Spleen (tissue), 11 donors: Measurements from ENCODE around the gene KCNAB2. TPM values are rescaled to one million over a fixed set of nuclear protein-coding genes. Genes with fewer than 3 reads are reported as not detected.

ENCODE experiments used
- DNase-seq: peaks from one replicate; pipeline ENCODE4 v3.0.0-alpha.2; 2020
- H3K27ac ChIP-seq, 8 donors: fragments of 200-600 bp; sonication (generic) in 7 of 8; 1 replicate in 4 of 8; 2 replicates in 4 of 8; pipeline versions ENCODE4 v1.5.0 to v1.8.0; 2016 to 2021; ENCODE audit warnings: inconsistent platforms in 4 of 8, mild to moderate bottlenecking in 4 of 8, moderate library complexity in 1 of 8
- H3K27me3 ChIP-seq, 7 donors: fragments of 200-600 bp; sonication (generic) in 6 of 7; replicated peaks in 1 of 7; 1 replicate in 4 of 7; 2 replicates in 3 of 7; pipeline versions ENCODE4 v1.5.0 to v1.8.0; 2016 to 2021; ENCODE audit warnings: inconsistent platforms in 3 of 7, mild to moderate bottlenecking in 1 of 7
- H3K36me3 ChIP-seq, 6 donors: fragments of 200-600 bp; sonication (generic) in 5 of 6; 1 replicate in 4 of 6; 2 replicates in 2 of 6; pipeline versions ENCODE4 v1.5.0 to v1.8.0; 2016 to 2021; ENCODE audit warnings: inconsistent platforms in 2 of 6
- H3K4me1 ChIP-seq, 6 donors: fragments of 200-600 bp; sonication (generic) in 5 of 6; 1 replicate in 3 of 6; 2 replicates in 3 of 6; pipeline versions ENCODE4 v1.5.0 to v1.8.0; 2016 to 2021; ENCODE audit warnings: inconsistent platforms in 3 of 6
- H3K4me3 ChIP-seq, 8 donors: fragments of 200-600 bp; sonication (generic) in 7 of 8; 1 replicate in 4 of 8; 2 replicates in 4 of 8; pipeline versions ENCODE4 v1.5.0 to v1.8.0; 2016 to 2021; ENCODE audit warnings: inconsistent platforms in 4 of 8, mild to moderate bottlenecking in 4 of 8, moderate library complexity in 2 of 8
- H3K9me3 ChIP-seq, 8 donors: fragments of 200-600 bp; sonication (generic) in 7 of 8; 1 replicate in 4 of 8; 2 replicates in 4 of 8; pipeline versions ENCODE4 v1.5.0 to v1.8.0; 2016 to 2021; ENCODE audit warnings: inconsistent platforms in 4 of 8
- CTCF ChIP-seq, 11 experiments: fragments of 200-600 bp in 7 of 11; fragments of 450-650 bp in 4 of 11; sonication (generic) in 4 of 11; IDR thresholded peaks in 8 of 11; conservative IDR thresholded peaks in 3 of 11; 1 replicate in 7 of 11; 2 replicates in 4 of 11; pipeline versions ENCODE4 v1.4.0 to v1.8.0; 2016 to 2021; ENCODE audit warnings: antibody characterized with exemption in 11 of 11, inconsistent platforms in 4 of 11, mild to moderate bottlenecking in 1 of 11
- POLR2A ChIP-seq, 3 donors: fragments of 450-650 bp; IDR thresholded peaks; one replicate each; pipeline ENCODE4 v1.5.1; 2017; ENCODE audit warnings: antibody characterized with exemption in 3 of 3, mild to moderate bottlenecking in 1 of 3
- POLR2AphosphoS5 ChIP-seq, 3 donors: sonication (generic); formaldehyde crosslinking; IDR thresholded peaks; one replicate each; pipeline ENCODE4 v1.5.1; 2017; ENCODE audit warnings: antibody characterized with exemption in 3 of 3
- whole genome bisulfite sequencing, 5 donors: extraction: QIAGEN DNeasy Blood & Tissue Kit in 3 of 5; methylation state at CpG; one replicate each; pipeline versions ENCODE4 v1.1.5 to v1.1.7; 2013 to 2018; 5-methylcytosine and 5-hydroxymethylcytosine counted together
- intact Hi-C: fragments of 100-400 bp; cut with DNase I; formaldehyde crosslinking; loops from one replicate; pipeline ENCODE4 v1.15.0; 2023; ENCODE audit warnings: low total_unique reads
- polyA plus RNA-seq, 3 donors: library from polyadenylated mRNA; stranded (reverse); fragments of 200-250 nt; gene quantifications; one replicate each; pipeline ENCODE4 v1.2.1, GENCODE V29; 2013
- total RNA-seq, 7 donors: library from RNA; depleted of rRNA in 3 of 7; stranded (reverse); fragments of >200 nt in 3 of 7; fragmentation: NEBNext Ultra II Directional in 4 of 7; extraction: Animal tissue kit (Norgen Biotek cat#: 25700) in 4 of 7; gene quantifications; one replicate each; pipeline versions ENCODE4 v1.1.0 to v1.2.1, GENCODE V29; 2016 to 2021
- donor health status: healthy with polysubstance abuse.
- donor health status: DM: no; HTN: no; CAD: no; lungs with moderate emphysema.
- donor health status: DM: no; HTN: no; CAD: no.
- donor health status: Bipolar disorder and iron deficiency.
- donor health status: healthy.
- donor health status: DM: no; HTN: no; CAD: no.
- donor health status: DM: yes; HTN: yes; CAD: no.

The KCNAB2 gene
- total and polyA plus RNA-seq, 10 donors: 23.2 to 135 (median 94.0) TPM

- 76 to 89% (median 78%) methylated on average over 15 of the region's 15 CpGs for WGBS, 5 donors
- intact Hi-C loops: no loop called here
- H3K27me3 ChIP-seq: peaks cover 0 to 13% (median 0%) of the 10 kb centered on the region in 7 donors
- TF ChIP-seq POLR2AphosphoS5 (IDR thresholded peaks at IDR 0.05): no peak
- TF ChIP-seq POLR2A (IDR thresholded peaks at IDR 0.05): no peak
- TF ChIP-seq CTCF (IDR thresholded peaks at IDR 0.05 in 8 of 11, conservative IDR thresholded peaks at IDR 0.05 in 3 of 11): no peak
- peaks cover 0 to 90% (median 38%) of the 10 kb centered on the region in 6 donors for H3K4me1 ChIP-seq
- H3K36me3 ChIP-seq: peaks cover 0 to 63% (median under 1%) of the 10 kb centered on the region in 6 donors
- no peak for DNase-seq
- H3K27ac ChIP-seq: no peak overlapping the region
- no peaks in the 10 kb centered on the region for H3K9me3 ChIP-seq
- no peak overlapping the region for H3K4me3 ChIP-seq
Observed at GRCh38 chr1:6035303-6035702, 10.4 kb upstream of the KCNAB2 start.

GRCh38 chr1:6035719-6036118 is 10.0 kb upstream of the KCNAB2 start:
- no peak overlapping the region for H3K4me3 ChIP-seq
- DNase-seq: no peak
- TF ChIP-seq CTCF (IDR thresholded peaks at IDR 0.05 in 8 of 11, conservative IDR thresholded peaks at IDR 0.05 in 3 of 11): no peak
- no peaks in the 10 kb centered on the region for H3K9me3 ChIP-seq
- H3K36me3 ChIP-seq: peaks cover 0 to 67% (median 3%) of the 10 kb centered on the region in 6 donors
- peaks cover 0 to 13% (median 0%) of the 10 kb centered on the region in 7 donors for H3K27me3 ChIP-seq
- H3K27ac ChIP-seq: no peak overlapping the region
- H3K4me1 ChIP-seq: peaks cover 0 to 90% (median 34%) of the 10 kb centered on the region in 6 donors
- intact Hi-C loops: no loop called here
- WGBS, 5 donors: 80 to 87% (median 84%) methylated on average over 12 of the region's 12 CpGs

- H3K36me3 ChIP-seq: peaks cover 0 to 83% (median 17%) of the 10 kb centered on the region in 6 donors
- H3K27me3 ChIP-seq: peaks cover 0 to 13% (median 0%) of the 10 kb centered on the region in 7 donors
- H3K27ac ChIP-seq: peak overlapping the region in 1 of 8 donors; percentile 13
- peak in 1 of 3 donors; percentile 27 for TF ChIP-seq POLR2AphosphoS5 (IDR thresholded peaks at IDR 0.05)
- no peak for TF ChIP-seq POLR2A (IDR thresholded peaks at IDR 0.05)
- peaks cover 0 to 83% (median 22%) of the 10 kb centered on the region in 6 donors for H3K4me1 ChIP-seq
- 14 to 19% (median 16%) methylated on average over 6 to 9 of the region's 9 CpGs for WGBS, 5 donors
- intact Hi-C loops: no loop called here
- no peaks in the 10 kb centered on the region for H3K9me3 ChIP-seq
- no peak overlapping the region for H3K4me3 ChIP-seq
- no peak for DNase-seq
Observed at GRCh38 chr1:6037338-6037762, 8.3 kb upstream of the KCNAB2 start.

GRCh38 chr1:6038603-6039002 is 7.1 kb upstream of the KCNAB2 start:
- TF ChIP-seq POLR2A (IDR thresholded peaks at IDR 0.05): no peak
- TF ChIP-seq CTCF (IDR thresholded peaks at IDR 0.05 in 8 of 11, conservative IDR thresholded peaks at IDR 0.05 in 3 of 11): no peak
- no peak for TF ChIP-seq POLR2AphosphoS5 (IDR thresholded peaks at IDR 0.05)
- H3K9me3 ChIP-seq: no peaks in the 10 kb centered on the region
- peaks cover 0 to 70% (median 19%) of the 10 kb centered on the region in 6 donors for H3K4me1 ChIP-seq
- intact Hi-C loops: no loop called here
- peaks cover 0 to 93% (median 26%) of the 10 kb centered on the region in 6 donors for H3K36me3 ChIP-seq
- WGBS, 5 donors: 75 to 87% (median 79%) methylated on average over 7 of the region's 7 CpGs
- H3K27ac ChIP-seq: no peak overlapping the region
- DNase-seq: no peak
- no peak overlapping the region for H3K4me3 ChIP-seq
- peaks cover 0 to 13% (median 0%) of the 10 kb centered on the region in 7 donors for H3K27me3 ChIP-seq
